ENCODE measurements around the gene NF1.

- TF ChIP-seq, protein P1, sequence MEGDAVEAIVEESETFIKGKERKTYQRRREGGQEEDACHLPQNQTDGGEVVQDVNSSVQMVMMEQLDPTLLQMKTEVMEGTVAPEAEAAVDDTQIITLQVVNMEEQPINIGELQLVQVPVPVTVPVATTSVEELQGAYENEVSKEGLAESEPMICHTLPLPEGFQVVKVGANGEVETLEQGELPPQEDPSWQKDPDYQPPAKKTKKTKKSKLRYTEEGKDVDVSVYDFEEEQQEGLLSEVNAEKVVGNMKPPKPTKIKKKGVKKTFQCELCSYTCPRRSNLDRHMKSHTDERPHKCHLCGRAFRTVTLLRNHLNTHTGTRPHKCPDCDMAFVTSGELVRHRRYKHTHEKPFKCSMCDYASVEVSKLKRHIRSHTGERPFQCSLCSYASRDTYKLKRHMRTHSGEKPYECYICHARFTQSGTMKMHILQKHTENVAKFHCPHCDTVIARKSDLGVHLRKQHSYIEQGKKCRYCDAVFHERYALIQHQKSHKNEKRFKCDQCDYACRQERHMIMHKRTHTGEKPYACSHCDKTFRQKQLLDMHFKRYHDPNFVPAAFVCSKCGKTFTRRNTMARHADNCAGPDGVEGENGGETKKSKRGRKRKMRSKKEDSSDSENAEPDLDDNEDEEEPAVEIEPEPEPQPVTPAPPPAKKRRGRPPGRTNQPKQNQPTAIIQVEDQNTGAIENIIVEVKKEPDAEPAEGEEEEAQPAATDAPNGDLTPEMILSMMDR (IDR thresholded peaks at IDR 0.05): no peak
- TF ChIP-seq POLR2A (IDR thresholded peaks at IDR 0.05): no peak
Measured at GRCh38 chr17:31061678-31062077, 33.1 kb upstream of the NF1 start.

All from heart left ventricle (tissue), 13 donors.